Measurements from ENCODE around the gene NRF1.
"Not testable (repeated sequence)": the region's sequence is repeated elsewhere in the genome, so short reads cannot be mapped to it uniquely, and the experiment has no call there.

NRF1 gene

DNA sequence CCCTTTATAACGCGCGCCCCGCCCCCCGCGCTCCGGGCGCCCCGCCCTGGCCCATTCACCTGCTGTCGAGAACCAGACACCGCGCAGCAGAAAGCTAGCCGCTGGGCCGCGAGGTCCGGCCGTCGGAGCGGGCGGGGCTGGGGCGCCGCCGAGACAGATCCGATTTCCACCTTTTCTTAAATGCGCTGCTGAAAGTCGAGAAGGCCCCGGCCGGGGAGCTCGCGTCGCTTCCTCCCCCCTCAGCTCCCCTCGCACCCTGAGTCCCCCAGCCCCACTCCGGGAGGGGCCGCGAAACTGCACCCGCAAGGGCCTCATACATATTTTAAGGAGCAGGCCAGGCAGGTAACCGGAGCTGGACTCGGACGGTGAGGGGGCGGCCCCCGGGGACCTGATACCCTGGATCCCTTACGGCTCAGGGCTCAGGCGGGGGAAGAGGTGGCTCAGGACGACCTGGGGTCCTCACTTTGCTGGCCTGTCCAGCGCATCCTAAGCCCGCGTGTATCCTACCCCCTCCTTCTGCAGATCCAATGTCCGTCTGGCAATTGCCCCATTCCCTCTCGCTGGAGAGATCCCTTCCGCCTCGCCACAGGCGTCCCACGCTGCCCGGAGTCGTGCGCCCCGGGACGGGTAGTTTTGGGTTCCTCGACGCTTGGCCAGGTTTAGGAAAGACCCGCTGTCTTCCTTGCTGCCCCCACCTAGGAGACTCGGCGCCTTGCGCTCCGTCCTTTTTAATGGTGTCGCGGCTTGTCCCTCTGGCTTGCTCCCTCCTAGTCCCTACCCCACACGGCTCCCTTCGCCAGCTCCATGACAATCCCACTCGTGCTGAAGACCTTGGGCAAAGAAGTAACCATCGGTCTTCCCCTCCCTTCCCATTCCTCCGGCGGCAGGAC is 170.7 kb downstream of the NRF1 start:
- no peak for DNase-seq

DNA sequence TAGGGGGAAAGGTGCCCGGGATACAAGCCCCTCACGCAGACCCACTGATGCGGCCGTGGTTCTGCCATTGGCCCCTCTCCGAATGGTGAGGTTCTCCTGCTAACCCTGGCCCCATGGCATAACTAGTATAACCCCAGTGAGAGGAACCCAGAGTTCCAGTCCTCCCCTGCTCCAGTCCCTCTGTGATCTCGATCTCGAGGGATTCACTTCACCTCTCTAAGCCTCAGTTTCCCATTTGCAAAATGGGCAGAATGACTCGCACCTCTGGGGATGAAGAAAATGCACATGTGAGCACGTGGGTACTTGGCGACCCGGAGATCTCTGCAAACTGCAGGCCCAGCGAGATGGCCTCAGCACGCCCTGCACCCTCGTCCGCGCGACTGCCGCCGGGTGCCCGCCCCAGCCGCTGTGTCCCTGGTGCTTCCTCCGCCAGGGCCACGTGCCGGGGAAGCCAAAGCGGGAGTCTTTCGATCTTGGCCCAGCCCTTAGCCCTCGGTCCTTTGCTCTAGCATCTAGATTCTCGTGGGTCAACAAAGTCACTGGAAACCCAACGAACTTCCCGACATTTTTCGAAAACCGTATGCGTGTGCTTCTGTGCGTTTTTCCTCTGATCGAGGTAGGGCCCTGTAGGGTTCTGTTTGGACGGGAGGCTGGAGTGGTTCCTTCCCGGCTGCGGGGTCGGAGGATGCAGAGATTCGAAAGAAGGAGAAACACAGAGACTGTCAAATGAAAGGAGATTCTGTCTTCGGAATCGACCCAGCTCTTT is 171.5 kb downstream of the NRF1 start:
- DNase-seq: no peak

DNA sequence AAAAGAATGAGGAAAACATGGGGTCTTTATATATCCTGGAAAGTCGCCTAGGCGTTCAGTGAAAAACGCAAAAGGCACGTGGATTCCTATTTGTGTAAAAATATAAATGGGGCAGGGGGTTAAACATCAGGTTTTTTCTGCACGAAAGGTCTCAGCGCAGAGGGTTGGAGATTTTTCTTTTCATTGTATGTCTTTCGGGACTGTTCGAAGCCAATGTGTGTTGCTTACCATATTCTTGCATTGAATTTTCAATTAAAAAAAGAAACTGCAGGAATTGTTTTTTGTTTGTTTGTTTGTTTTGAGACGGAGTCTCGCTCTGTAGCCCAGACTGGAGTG is 172.0 kb downstream of the NRF1 start:
- DNase-seq: no peak

DNA sequence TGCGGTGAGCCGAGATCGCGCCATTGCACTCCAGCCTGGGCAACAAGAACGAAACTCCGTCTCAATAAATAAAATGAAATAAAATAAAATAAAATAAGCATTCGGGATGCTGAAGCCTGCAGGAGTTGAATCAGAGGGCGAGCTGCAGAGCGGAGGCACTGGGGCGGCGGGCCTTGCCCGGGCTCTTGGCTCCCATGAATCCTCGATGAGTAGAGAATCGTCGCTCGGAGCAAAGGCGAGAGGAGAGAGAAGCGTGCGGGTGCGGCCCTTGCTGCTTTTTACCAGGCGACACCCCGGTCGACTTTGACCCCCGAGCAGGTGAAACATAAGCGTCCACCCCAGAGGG is 172.9 kb downstream of the NRF1 start:
- DNase-seq: no peak

DNA sequence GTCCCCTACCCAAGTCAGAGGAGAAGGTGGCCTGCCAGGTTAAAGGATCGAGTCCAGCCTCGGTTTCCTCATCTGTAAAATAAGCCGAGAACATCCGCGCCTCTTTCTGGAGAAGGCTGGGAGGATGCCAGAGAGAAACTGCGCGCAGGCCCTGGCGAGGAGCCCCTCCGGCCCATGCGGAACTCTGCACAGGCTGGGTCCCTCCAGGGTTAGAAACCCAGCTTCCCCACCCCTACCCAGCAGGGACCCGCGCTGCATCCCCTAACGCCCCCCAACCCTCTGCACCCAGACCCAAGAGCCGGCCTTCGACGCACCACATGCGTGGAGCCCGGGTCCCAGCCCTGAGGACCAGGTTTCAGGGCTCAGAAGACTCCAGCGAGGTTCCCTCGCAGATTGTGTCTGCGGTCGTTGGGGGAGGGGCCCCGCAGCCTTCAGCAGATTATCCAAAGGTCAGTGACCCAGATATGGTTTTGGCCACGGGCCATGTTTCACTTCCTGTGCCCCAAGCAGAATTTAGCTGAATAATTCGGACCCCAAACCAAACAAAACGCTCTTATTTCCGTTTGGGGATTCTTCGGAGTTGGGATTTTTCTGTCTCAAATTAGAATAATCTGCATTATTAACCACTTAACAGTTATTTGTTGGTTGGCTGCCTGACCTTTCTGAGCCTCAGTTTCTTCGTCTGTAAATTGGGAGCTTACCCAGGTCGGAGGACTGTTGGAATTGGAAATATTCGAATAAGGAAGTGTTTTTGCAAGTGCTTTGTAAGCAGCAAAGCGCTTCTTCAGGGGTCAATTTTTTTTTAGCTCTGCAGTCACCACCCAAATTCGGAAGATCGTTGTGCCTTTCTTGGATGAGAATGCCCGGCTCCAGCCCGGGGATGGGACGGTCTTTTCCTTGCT is 173.5 kb downstream of the NRF1 start:
- no peak for DNase-seq

DNA sequence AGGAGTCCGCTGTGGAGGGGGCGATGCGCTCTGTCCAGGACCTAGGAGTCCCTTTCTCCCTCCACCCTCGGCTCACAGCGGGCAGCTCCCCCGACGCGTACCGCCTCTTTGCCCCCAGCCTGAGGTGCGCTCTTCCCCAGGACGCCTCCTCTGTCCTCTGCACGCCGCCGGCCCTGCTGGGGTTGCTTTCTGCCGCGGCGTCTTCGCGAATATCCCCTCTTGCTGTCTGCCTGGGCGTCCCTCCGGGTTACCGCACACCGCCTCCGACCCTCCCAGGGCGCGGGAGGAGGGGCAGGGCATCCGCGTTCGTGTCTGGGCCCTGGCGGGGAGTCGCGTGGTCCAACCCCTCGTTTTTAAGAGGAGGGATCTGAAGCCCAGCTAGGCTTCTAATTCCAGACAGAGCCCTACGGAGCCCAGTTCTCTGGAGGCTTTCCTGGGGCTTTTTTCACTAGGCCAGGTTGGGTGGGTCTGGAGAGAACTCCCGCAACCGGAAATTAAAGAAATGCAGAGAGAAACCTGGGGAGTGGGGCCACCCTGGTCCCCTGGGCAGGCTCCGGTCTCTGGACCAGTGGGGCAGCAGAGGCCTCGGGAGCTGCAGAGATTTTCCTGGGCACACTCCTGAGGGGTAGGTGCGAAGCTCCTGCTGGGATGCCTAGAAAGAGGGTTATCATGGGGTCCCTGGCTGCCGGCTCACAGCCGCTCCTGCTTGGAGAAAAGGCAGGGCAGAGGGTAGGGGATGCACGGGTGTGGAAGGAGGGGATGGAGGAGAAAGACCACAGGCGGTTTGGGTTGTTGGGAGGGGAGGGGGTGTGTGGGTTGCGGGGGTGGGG is 174.4 kb downstream of the NRF1 start:
- DNase-seq: no peak

DNA sequence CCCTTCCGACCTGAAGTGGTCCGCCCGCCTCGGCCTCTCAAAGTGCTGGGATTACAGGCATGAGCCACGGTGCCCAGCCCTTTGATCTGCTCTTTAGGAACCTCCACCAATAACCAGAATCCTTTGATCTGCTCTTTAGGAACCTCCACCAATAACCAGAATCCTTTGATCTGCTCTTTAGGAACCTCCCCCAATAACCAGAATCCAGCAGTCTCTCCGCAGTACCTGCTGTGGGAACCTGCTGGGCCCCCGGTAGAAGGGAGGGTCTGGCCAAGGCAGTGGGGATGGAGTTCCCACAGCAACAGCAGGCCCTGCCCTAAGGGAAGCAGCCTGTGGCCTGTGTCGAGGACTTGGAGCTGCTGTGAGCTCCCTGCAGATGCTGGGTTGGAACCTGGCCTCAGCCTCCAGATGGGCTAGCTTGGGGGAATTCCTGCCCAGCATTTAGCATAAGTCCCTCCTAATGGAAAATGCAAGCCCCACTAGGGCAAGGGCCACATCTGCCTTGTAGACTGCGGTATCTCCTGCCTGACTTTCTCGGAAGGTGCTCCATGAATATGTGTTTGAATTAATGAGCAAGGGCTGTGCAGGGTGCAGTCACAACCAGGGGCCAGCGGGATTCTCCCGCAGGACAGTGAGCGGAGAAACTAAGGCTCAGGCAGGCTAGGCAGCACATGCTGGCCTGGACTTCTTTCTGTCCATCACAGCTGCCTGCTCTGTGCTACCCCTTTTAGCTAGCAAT is 175.5 kb downstream of the NRF1 start:
- no peak for DNase-seq

DNA sequence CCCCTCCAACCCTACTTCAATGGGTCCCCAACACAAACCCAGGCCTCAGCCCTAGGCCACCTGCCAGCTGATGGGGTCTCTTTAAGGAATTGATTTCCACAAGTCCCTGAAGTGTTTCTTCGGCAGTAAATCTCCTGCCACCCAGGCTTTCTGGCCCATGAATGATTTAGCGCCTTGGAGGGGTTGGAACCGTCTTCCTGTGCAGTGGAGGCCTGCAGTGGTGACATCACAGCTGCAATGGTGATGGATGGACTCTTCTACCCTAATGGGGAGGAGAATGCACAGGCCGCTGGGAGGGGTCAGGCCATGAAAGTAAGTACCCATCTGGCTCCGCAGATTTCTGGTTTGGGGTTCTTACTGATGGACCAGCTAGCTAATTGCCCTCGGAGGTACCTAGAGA is 177.5 kb downstream of the NRF1 start:
- DNase-seq: no peak

DNA sequence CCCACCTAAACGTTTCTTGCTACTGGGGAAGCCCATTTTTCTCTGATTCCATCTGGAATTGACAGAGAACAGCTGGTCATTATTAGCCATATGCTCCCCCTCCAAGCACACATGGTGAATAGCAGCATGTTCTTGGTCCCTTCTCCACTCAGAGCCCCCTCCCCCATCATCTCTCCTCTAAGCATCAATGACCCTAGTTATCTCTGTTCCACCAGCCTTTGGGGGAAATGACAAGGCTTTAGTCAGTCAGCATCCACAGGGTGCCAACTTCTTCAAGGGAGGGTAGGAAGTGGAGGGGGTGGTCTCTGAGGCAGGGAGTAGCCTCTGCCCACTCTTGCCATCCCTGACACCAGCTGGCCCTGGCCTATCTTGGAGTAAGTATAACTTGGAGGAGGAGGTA is 178.1 kb downstream of the NRF1 start:
- DNase-seq: no peak

DNA sequence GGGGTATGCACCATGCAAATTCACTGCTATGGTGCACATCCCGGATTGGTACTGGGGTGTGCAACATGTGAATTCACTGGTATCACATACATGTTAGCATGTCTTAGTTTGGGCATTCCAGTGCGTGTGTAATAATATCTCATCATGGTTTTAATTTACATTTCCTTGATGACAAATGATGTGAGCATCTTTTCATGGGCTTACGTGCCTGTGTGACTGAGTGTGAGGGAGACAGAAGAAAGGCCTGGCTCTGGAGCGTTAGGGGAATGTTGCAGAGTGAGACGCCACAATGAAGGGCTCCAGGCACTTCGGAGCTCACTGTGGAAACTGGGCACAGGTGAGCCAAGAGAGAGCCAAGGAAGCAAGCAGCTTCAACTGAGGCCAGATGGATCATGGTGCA is 178.6 kb downstream of the NRF1 start:
- DNase-seq: no peak

DNA sequence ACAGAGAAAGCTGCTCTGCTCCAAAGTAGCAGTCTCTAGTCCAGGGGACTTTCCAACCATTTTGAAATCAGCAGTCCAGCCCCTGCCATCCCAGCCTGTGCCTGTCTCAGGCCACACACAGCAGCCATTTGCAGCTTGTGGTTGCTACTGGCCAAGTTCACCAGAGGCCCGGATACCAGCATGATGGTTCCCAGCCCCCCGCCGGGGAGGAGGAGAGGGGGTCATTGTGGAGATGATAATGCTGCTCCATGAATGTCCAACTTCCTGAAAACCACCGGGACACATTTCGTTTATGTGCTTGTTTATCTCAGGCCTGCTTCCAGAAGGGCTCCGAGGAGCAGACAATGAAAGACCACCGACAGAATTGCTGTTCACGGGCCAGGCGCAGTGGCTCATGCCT is 181.2 kb downstream of the NRF1 start:
- no peak for DNase-seq

DNA sequence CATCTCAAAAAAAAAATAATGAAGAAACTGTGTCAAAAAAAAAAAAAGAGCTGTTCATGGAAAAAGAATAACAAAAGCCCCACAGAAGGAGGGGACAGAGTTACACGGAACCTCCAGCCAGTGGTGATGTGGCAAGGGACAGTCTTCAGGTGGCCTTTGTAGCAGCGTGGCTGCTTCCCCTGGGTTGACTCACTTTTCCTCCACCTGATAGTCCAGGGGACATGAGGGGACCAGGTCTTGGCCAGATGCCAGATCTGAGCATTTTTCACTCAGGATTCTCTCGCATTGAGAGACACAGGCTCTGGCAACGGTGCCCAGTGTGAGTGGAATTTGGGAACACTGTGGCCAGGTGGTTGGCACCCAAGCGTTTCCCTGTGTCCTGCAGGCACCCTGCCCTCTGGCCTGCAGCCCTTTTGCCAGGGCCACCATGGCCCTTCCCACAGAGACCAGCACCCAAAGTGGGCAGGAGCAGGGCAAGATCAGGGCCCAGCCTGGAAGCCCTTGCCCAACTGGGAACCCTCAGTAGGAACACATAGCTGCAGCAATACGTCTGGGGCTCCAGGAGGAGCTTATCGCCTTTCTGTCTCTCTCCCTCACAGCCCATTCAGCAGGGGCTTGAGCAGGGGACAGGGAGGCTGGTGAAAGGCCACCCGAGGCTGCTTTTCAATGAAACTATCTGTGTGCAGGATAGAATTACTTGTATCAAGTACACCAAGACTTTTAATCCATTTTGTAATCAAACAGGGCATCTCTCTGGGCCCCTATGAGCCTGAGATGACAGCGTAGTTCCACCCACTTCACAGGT is 182.2 kb downstream of the NRF1 start:
- no peak for DNase-seq

DNA sequence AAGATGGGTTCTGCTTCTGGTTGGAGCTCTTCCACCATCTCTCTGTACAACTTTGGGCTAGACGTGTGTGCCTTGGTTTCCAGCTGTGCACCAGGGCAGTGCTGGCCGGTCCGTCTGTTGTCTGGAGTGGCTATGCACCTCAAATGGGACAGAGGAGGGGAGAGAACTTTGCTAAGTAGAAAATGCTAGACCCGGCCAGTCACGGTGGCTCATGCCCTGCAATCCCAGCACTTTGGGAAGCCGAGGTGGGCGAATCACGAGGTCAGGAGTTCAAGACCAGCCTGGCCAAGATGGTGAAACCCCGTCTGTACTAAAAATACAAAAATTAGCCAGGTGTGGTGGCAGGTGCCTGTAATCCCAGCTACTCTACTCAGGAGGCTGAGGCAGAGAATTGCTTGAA is 182.9 kb downstream of the NRF1 start:
- DNase-seq: not testable (repeated sequence)

DNA sequence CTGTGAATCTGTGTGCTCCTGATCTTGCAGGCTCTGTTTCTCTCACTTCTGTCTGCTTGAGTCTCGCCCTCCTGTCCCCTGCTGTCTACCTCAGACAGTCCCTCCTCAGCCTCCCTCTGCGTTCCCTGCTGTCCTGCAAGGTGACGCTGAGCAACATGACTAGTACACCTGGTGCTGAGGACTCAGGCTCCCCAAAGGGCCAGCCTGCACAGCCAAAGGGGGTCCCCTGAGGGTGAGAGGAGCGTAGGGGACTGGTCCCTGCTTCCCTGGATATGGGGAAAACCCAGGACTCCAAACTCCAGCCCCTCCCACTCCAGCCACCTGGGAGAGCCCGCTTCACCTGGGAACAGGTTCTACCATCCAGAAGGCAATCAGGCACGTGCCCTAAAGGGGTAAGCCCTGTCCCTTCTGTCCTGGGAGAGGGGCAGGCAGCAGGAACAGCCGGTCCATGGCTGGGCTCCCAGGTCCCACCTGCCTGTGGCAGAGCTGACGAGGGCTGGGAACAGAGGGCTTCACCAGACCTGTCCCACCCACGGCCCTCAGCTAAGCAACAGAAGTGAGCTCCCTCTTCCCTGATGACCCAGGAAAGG is 184.8 kb downstream of the NRF1 start:
- DNase-seq: no peak

DNA sequence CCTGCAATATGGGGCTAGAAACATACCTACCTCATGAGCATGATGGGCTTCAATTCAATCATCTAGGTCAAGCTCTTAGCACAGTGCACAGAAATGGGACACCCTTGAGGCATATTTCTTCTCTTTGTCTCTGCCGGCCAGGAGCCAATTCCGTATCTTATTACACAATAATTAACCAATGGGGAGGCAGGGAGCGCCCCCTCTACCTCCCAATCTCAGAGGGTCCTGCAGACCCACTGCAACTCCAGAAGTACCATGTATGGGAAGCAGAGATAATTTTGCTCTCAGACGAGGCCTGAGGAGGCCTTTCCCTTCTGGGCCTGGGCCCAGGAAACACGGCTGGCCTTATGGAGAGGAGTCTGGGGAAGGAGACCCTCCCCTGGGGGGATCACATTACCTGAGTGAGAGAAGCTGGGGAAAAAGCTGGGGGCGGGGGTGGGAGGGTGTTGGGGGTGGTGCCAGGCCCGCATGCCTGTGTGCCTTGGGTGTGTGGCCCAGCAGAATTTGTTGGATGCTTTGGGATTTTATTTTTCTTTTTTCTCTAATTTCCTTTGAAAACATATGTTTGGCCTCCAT is 185.8 kb downstream of the NRF1 start:
- no peak for DNase-seq

DNA sequence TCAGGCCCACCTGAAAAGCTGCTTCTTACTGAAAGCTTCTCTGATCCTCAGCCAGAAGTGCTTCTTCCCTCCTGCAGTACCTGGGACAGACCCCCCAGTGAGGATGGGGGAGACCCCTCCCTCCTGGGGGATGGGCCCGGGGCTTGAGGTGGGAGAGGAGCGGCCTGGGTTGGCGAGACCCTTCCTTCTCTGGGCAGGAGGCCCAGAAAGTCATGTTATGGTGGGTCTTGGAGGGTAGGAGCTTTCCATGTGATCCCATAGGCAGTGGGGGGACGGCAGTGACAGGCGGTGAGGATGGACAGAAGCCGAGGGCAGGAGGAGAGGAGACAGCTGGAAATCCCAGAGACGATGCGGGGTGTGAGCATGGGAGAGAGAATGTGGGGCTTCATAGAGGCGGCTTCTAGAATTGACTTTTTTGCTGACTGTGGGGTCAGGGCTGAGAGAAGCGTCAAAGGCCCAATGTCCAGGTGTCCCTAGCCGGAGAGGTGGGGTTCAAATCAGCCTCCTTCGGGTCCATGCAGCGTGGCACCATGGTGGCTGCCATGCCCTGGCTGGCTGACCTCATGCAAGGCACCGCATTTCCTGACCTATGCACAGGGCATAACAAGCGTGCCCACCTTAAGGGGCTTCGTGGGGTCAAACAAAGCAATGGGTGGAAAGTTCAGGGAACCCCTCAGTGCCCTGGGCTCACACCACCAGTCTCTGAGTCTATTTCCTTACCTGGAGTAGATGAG is 187.3 kb downstream of the NRF1 start:
- no peak for DNase-seq

DNA sequence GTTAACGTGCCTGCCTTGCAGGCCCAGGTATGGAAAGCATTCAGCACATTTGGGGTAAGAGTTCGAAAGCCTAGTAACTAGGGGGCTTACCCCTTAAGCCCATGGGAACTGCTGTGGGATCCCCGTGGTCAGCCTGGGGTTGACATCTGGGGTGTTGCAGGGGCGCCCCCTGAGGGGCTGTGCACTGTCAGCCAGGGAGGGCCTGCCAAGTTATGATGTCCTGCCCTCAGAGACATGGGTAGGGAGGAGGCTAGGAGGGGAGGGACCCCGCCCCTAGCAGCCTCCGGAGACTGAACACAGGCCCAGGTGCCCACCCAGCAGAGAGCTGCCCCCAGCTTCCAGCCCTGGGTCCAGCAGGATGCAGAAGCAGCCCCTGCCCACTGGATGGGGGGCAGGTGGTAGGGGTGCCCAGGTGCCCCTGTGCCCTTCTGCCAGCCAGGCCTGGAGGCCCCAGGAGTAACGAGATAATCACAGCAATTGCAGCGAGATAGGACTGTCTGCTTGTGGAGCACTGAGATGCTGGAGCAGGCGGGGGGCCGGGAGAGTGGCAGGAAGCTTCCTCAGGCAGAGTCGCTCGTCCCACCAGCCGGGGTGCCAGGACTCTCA is 187.9 kb downstream of the NRF1 start:
- DNase-seq: no peak

DNA sequence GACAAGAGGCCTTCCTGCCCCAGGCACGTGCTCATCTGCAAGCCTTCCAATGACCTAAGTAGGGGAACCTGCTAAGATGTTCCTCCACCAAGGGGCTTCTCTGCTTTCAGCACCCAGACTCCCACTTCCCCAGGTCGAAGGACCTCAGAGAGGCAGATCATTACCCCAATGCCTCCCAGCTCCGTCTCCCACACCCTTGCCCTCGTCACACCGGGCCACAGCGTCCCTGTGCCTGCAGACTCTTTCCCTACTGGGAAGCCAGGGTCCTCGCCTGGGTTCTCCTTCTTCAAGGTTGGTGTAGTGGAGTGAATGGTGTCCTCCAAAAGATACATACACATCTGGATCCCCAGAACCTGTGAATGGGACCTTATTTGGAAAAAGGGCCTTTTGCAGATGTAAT is 189.4 kb downstream of the NRF1 start:
- no peak for DNase-seq

Measured in hypothalamus (tissue), 51 donors.